A549 (cell line): ENCODE measurements around the gene FAM204A.

Experiments
- CHD2 ChIP-seq: fragments of 150-350 bp; IDR thresholded peaks from 2 replicates; pipeline ENCODE4 v1.6.1; 2014; ENCODE audit warnings: low read length; ENCODE audit not compliant: partially characterized antibody
- EHMT2 ChIP-seq: fragments of 200-600 bp; sonication (generic); IDR thresholded peaks from 2 replicates; pipeline ENCODE4 v1.6.1; 2016; ENCODE audit warnings: antibody characterized with exemption, low read depth, mild to moderate bottlenecking, moderate library complexity

GRCh38 chr10:118307220-118307619 lies 34.9 kb downstream of the FAM204A start:
- TF ChIP-seq CHD2 = no peak
- no peak for TF ChIP-seq EHMT2
